ENCODE results near the gene PDGFA.

Gene PDGFA

GRCh38 chr7:481219-481930 is 38.3 kb downstream of the PDGFA start:
- Histone ChIP-seq H3K4me3 (no peak overlapping the region), H3K9me3 (no peaks in the 10 kb centered on the region), H3K27me3 (ENCODE audit: low read depth) (no peaks in the 10 kb centered on the region), H3K36me3 (replicated peaks) (no peaks in the 10 kb centered on the region), H3K4me1 (no peaks in the 10 kb centered on the region)
- in situ Hi-C loops (cut with MboI; ENCODE audit: low sequenced_read_pairs) = no loop called here
- no peak for DNase-seq (ENCODE audit: low spot score in 2 of 2)

DNA sequence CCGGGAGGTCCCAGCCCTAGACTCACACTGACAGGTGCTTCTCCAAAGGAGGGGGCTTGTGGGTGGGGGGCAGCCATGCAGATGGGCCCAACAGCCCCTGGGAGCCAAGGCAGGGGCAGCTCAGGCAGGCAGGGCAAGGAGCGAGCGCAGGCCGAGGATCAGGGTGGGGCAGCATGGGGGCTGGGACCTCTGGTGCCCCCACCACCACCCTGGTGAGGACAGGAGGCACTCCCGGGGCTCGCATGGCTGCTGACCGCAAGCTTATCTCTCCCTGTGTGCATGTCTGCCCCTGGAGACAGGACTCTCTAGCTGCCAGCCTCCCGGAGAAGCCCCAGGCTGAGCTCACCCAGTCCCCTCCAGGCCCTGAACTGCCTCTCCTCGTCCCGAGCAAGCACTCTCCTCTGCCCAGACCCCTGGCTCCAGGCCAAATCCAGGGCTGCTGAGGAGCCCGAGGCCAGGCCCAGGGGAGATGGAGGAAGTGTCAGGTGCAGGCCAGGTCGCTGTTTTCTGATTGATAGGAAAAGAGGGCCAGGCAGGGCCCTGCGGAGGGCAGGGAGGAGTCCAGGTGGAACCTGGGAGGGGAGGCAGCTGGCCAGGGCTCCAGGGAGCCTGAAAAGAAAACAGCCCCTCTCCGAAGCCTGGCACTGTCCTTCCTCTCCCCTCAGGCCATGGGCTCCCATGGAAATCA is 39.0 kb downstream of the PDGFA start:
- H3K4me1 ChIP-seq = no peaks in the 10 kb centered on the region
- H3K4me3 ChIP-seq = no peak overlapping the region
- H3K36me3 ChIP-seq (replicated peaks) = no peaks in the 10 kb centered on the region
- H3K27me3 ChIP-seq (ENCODE audit: low read depth) = no peaks in the 10 kb centered on the region
- no peaks in the 10 kb centered on the region for H3K9me3 ChIP-seq
- no peak for DNase-seq (ENCODE audit: low spot score in 2 of 2)
- in situ Hi-C loops (cut with MboI; ENCODE audit: low sequenced_read_pairs) = no loop called here

DNA sequence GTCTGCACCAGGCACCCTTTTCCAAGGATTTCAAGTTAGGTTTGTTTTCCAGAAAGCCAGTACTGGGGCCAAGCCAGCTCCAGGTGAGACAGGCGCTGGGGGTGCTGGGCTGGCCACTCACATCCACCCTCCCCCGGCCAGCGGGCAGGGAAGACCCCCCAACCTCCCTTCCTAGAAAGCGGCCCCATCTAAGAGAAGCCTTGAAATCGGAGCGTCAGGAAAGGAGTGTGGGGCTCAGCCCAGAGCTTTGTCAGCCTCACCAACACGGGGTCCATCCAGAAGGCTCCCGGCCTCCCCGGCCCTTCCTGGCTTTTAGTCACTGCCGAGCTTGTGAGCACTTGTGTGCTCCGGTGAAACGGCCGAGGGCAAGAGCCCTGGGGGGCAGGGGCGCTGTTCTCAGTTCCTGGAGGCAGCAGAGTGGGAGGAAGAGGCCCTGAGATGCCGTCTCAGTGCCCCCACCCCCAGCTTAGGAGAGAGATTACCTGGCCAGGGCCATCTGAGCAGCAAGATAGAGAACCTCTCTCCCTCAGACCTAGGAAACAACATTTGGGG is 39.6 kb downstream of the PDGFA start:
- Histone ChIP-seq H3K27me3 (ENCODE audit: low read depth) (no peaks in the 10 kb centered on the region), H3K36me3 (replicated peaks) (no peaks in the 10 kb centered on the region), H3K4me1 (no peaks in the 10 kb centered on the region), H3K4me3 (no peak overlapping the region), H3K9me3 (no peaks in the 10 kb centered on the region)
- no peak for DNase-seq (ENCODE audit: low spot score in 2 of 2)
- in situ Hi-C loops (cut with MboI; ENCODE audit: low sequenced_read_pairs) = no loop called here

DNA sequence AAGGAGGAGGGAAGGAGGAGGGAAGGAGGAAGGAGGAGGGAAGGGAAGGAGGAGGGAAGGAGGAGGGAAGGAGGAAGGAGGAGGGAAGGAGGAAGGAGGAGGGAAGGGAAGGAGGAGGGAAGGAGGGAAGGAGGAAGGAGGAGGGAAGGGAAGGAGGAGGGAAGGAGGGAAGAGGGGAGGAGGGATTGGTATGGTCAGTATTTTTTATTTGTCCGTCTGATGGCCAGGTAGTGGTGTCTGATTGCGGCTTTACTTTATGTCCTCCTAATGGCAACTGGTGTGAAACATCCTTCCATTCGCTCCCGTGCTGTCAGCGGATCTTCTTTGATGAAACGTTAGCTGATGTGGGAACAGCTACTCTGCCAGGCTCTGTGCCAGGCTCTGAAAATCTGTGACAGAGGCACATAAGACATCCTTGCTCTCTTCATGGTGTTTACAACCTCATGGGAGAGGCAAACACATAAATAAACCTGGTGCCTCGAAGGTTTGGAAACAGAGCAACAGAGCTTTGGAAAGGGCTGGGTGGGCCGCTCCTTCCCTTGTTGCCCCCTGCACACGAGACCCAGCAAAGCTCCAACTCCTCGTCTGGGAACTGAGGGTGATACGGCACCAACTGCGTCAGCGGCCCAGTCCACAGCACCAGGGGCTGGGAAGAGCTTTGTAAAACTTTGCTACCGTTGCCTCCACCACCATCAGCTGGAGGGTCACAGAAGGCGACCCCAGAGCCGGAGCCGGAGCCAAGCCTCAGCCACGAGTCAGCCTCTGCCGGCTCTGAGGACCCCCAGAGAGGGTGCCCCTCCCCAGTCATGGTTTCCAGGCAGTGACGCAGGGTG is 40.3 kb downstream of the PDGFA start:
- Histone ChIP-seq H3K4me3 (no peak overlapping the region), H3K27me3 (ENCODE audit: low read depth) (no peaks in the 10 kb centered on the region), H3K36me3 (replicated peaks) (no peaks in the 10 kb centered on the region), H3K4me1 (no peaks in the 10 kb centered on the region), H3K9me3 (no peaks in the 10 kb centered on the region)
- in situ Hi-C loops (cut with MboI; ENCODE audit: low sequenced_read_pairs) = no loop called here
- DNase-seq (ENCODE audit: low spot score in 2 of 2) = no peak

- in situ Hi-C loops (cut with MboI; ENCODE audit: low sequenced_read_pairs) = no loop called here
Observed at GRCh38 chr7:477626-478220, 41.9 kb downstream of the PDGFA start.

GRCh38 chr7:476736-477360 is 42.8 kb downstream of the PDGFA start:
- no peak for DNase-seq (ENCODE audit: low spot score in 2 of 2)
- H3K4me1 ChIP-seq = no peaks in the 10 kb centered on the region
- H3K9me3 ChIP-seq = no peaks in the 10 kb centered on the region
- H3K36me3 ChIP-seq (replicated peaks) = no peaks in the 10 kb centered on the region
- no peak overlapping the region for H3K4me3 ChIP-seq
- in situ Hi-C loops (cut with MboI; ENCODE audit: low sequenced_read_pairs) = no loop called here
- H3K27me3 ChIP-seq (ENCODE audit: low read depth) = no peaks in the 10 kb centered on the region

More at GRCh38 chr7:477626-478220, 41.9 kb downstream of the PDGFA start:
- Histone ChIP-seq H3K4me1 (no peaks in the 10 kb centered on the region), H3K27me3 (ENCODE audit: low read depth) (no peaks in the 10 kb centered on the region), H3K36me3 (replicated peaks) (no peaks in the 10 kb centered on the region), H3K4me3 (no peak overlapping the region), H3K9me3 (no peaks in the 10 kb centered on the region)
- DNase-seq (ENCODE audit: low spot score in 2 of 2) = no peak

DNA sequence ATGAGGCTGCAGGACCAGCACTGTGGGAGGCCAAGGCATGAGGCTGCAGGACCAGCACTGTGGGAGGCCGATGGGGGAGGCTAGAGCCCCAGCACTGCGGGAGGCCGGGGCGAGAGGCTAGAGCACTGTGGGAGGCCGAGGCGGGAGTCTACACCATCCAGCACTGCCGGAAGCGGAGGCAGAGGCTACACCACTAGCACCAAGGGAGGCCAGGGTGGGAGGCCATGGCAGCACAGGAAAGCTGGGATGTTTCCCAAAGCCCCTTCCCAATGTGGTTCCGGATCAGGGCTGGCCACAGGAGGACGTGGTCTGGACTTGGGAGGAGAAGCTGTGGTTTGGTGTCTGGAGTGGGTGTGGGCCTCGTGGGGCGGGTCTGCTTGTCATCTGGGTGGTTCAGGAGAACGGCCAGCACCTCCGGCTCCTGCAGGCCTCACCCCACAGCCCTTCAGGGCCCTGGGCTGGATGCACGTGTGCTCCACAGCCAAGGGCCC is 43.6 kb downstream of the PDGFA start:
- in situ Hi-C loops (cut with MboI; ENCODE audit: low sequenced_read_pairs) = no loop called here
- Histone ChIP-seq H3K4me3 (no peak overlapping the region), H3K27me3 (ENCODE audit: low read depth) (no peaks in the 10 kb centered on the region), H3K4me1 (no peaks in the 10 kb centered on the region), H3K9me3 (no peaks in the 10 kb centered on the region), H3K36me3 (replicated peaks) (no peaks in the 10 kb centered on the region)
- DNase-seq (ENCODE audit: low spot score in 2 of 2) = no peak

- no peak overlapping the region for H3K4me3 ChIP-seq
- DNase-seq (ENCODE audit: low spot score in 2 of 2) = no peak
- no peaks in the 10 kb centered on the region for H3K36me3 ChIP-seq (replicated peaks)
- no peaks in the 10 kb centered on the region for H3K27me3 ChIP-seq (ENCODE audit: low read depth)
- no peaks in the 10 kb centered on the region for H3K9me3 ChIP-seq
- in situ Hi-C loops (cut with MboI; ENCODE audit: low sequenced_read_pairs) = no loop called here
- H3K4me1 ChIP-seq = no peaks in the 10 kb centered on the region
Observed at GRCh38 chr7:475425-475728, 44.3 kb downstream of the PDGFA start.

DNA sequence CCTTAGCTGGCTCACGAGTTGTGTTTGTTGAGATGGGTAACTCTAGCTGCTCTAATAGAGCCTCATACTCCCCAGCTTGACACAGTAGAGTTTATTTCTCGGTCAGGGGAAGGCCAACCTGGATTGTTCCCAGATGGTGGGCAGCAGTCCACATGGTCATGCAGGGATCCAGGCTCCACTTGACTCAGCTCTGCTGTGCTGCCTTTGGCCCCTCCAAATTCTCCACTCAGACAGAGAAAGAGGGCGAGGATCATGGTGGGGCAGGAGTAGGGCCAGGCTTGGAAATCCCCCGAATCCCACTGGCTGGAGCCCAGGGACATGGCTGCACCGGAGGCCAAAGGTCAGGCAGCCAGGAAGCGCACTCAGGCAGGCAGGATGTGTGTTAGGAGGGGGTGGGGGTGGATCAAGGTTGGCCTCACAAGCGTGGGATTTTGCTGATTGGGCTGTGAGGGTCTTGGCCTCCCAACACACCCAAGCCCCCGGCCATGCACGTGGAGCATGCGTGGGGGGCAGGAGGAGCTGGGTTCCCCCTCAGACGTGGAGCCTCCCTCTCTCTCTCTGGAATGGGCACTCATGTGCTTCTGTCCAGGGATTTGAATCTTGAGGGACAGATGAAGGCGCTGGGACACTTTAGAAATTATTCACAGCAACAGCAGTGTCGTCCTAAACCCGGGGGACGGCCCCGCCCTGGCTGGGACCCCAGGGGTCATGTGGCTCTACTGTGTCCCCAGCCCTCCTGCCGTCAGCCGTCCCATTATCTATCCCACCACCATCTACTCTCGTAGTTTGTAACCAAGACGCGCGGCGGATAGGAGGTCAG is 44.8 kb downstream of the PDGFA start:
- H3K36me3 ChIP-seq (replicated peaks) = no peaks in the 10 kb centered on the region
- in situ Hi-C loops (cut with MboI; ENCODE audit: low sequenced_read_pairs) = no loop called here

DNA sequence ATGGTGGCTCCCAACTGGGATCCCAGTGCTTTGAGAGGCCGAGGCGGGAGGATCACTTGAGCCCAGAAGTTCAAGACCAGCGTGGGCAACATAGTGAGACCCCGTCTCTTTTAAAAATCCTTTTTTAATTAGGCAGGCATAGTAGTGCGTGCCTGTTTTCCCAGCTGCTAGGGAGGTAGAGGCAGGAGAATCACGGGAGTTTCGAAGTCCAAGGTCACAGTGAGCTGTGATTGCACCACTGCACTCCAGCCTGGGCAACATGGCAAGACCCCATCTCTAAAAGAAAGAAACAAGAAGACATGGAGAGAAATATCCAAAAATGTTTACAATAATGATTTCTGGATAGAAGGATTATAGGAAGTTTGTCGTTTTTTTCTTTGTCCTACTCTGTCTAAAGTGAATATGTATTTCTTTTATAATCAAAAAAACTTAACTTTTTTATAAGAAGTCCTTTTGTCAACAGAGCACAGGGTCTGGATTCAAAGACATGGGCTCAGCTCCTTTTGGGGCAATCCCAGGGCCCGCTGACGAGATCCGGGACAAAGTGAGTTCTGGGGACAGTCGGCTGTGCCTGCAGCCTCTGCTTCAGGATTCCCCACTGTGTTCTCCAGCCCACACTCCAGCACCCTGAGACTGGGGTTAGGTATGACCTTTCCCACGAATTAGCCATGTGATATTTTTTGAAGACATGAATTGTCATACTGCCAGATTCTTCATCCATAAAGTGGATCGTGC is 45.6 kb downstream of the PDGFA start:
- Histone ChIP-seq H3K4me3 (no peak overlapping the region), H3K9me3 (no peaks in the 10 kb centered on the region), H3K4me1 (no peaks in the 10 kb centered on the region), H3K27me3 (ENCODE audit: low read depth) (no peaks in the 10 kb centered on the region), H3K36me3 (replicated peaks) (no peaks in the 10 kb centered on the region)
- DNase-seq (ENCODE audit: low spot score in 2 of 2) = no peak
- in situ Hi-C loops (cut with MboI; ENCODE audit: low sequenced_read_pairs) = no loop called here

More for the DNA sequence above, 44.8 kb downstream of the PDGFA start:
- no peaks in the 10 kb centered on the region for H3K9me3 ChIP-seq
- H3K4me1 ChIP-seq = no peaks in the 10 kb centered on the region
- no peaks in the 10 kb centered on the region for H3K27me3 ChIP-seq (ENCODE audit: low read depth)
- no peak for DNase-seq (ENCODE audit: low spot score in 2 of 2)
- H3K4me3 ChIP-seq = no peak overlapping the region

- H3K36me3 ChIP-seq (replicated peaks) = no peaks in the 10 kb centered on the region
- no peaks in the 10 kb centered on the region for H3K27me3 ChIP-seq (ENCODE audit: low read depth)
- H3K4me1 ChIP-seq = no peaks in the 10 kb centered on the region
- H3K9me3 ChIP-seq = no peaks in the 10 kb centered on the region
- DNase-seq (ENCODE audit: low spot score in 2 of 2) = no peak
- H3K4me3 ChIP-seq = no peak overlapping the region
- in situ Hi-C loops (cut with MboI; ENCODE audit: low sequenced_read_pairs) = no loop called here
Observed at GRCh38 chr7:473211-473734, 46.4 kb downstream of the PDGFA start.

GRCh38 chr7:472640-472957 is 47.0 kb downstream of the PDGFA start:
- in situ Hi-C loops (cut with MboI; ENCODE audit: low sequenced_read_pairs) = no loop called here
- Histone ChIP-seq H3K9me3 (no peaks in the 10 kb centered on the region), H3K4me1 (no peaks in the 10 kb centered on the region), H3K36me3 (replicated peaks) (no peaks in the 10 kb centered on the region), H3K4me3 (no peak overlapping the region), H3K27me3 (ENCODE audit: low read depth) (no peaks in the 10 kb centered on the region)
- DNase-seq (ENCODE audit: low spot score in 2 of 2) = no peak
